Measurements from ENCODE around the gene DSP. TPM values are rescaled to one million over a fixed set of nuclear protein-coding genes. Genes with fewer than 3 reads are reported as not detected.

Gene DSP
- total RNA-seq, 1 experiment from 2014 or later: 109 TPM

GRCh38 chr6:7523922-7524321 lies 17.5 kb upstream of the DSP start:
- Histone ChIP-seq H3K27ac (no peak overlapping the region), H3K79me2 (ENCODE audit: low read depth) (no peaks in the 10 kb centered on the region), H3K4me3 (no peak overlapping the region), H3K36me3 (ENCODE audit: low read depth) (no peaks in the 10 kb centered on the region), H3K9me3 (ENCODE audit: insufficient read depth, low read depth) (no peaks in the 10 kb centered on the region), H3K27me3 (ENCODE audit: insufficient read depth, low read depth) (no peaks in the 10 kb centered on the region), H3K4me2 (no peak overlapping the region), H4K20me1 (ENCODE audit: insufficient read depth) (no peaks in the 10 kb centered on the region), H3F3A (ENCODE audit: insufficient read depth, low read depth) (no peaks in the 10 kb centered on the region), H2AFZ (no peak overlapping the region), H3K4me1 (replicated peaks; ENCODE audit: insufficient read depth) (no peaks in the 10 kb centered on the region), H3K9me2 (ENCODE audit: insufficient read depth) (no peaks in the 10 kb centered on the region)
- no TSS peak for BruUV-seq (replicated peaks)
- POLR2A ChIA-PET (ENCODE audit: unreplicated experiment): interaction anchor here (0.6 kb wide), 1 partner anchor 19 kb away, joined by 4 read pairs; no protein-coding TSS in a partner anchor
- intact Hi-C loops (cut with micrococcal nuclease; ENCODE audit: unreplicated experiment): no loop called here
- no peak for TF ChIP-seq EZH2 (IDR thresholded peaks at IDR 0.05; ENCODE audit: low read depth)
- no peak for TF ChIP-seq CTCF (conservative IDR thresholded peaks at IDR 0.05)
- no peak for DNase-seq
- CTCF ChIA-PET: interaction anchor here (0.6 kb wide), 1 partner anchor 10 kb away, joined by 9 read pairs; no protein-coding TSS in a partner anchor

GRCh38 chr6:7526755-7527154 lies 14.7 kb upstream of the DSP start:
- Histone ChIP-seq H3K79me2 (ENCODE audit: low read depth) (no peaks in the 10 kb centered on the region), H3K27me3 (ENCODE audit: insufficient read depth, low read depth) (no peaks in the 10 kb centered on the region), H3K4me1 (replicated peaks; ENCODE audit: insufficient read depth) (peaks cover 3% of the 10 kb centered on the region), H3K4me2 (no peak overlapping the region), H3K27ac (no peak overlapping the region), H2AFZ (no peak overlapping the region), H3K9me3 (ENCODE audit: insufficient read depth, low read depth) (no peaks in the 10 kb centered on the region), H3K4me3 (no peak overlapping the region), H3K36me3 (ENCODE audit: low read depth) (no peaks in the 10 kb centered on the region), H3K9me2 (ENCODE audit: insufficient read depth) (no peaks in the 10 kb centered on the region), H4K20me1 (ENCODE audit: insufficient read depth) (no peaks in the 10 kb centered on the region), H3F3A (ENCODE audit: insufficient read depth, low read depth) (no peaks in the 10 kb centered on the region)
- ChIA-PET POLR2A (ENCODE audit: unreplicated experiment) (no interaction called here), CTCF (no interaction called here)
- intact Hi-C loops (cut with micrococcal nuclease; ENCODE audit: unreplicated experiment): no loop called here
- TF ChIP-seq EZH2 (IDR thresholded peaks at IDR 0.05; ENCODE audit: low read depth): no peak
- no peak for TF ChIP-seq CTCF (conservative IDR thresholded peaks at IDR 0.05)
- no TSS peak for BruUV-seq (replicated peaks)
- DNase-seq: no peak

- H3F3A ChIP-seq (ENCODE audit: insufficient read depth, low read depth): peaks cover 9% of the 10 kb centered on the region; the same call in 1 of the 2 replicates
- BruUV-seq (replicated peaks): no TSS peak
- intact Hi-C loops (cut with micrococcal nuclease; ENCODE audit: unreplicated experiment): no loop called here
- peaks cover 17% of the 10 kb centered on the region for H3K4me1 ChIP-seq (replicated peaks; ENCODE audit: insufficient read depth)
- DNase-seq: no peak
- H4K20me1 ChIP-seq (ENCODE audit: insufficient read depth): no peaks in the 10 kb centered on the region
- no peaks in the 10 kb centered on the region for H3K36me3 ChIP-seq (ENCODE audit: low read depth)
- no peaks in the 10 kb centered on the region for H3K79me2 ChIP-seq (ENCODE audit: low read depth)
- ChIA-PET POLR2A (ENCODE audit: unreplicated experiment) (no interaction called here), CTCF (interaction anchor here (0.6 kb wide), 1 partner anchor 28 kb away, joined by 7 read pairs; no protein-coding TSS in a partner anchor)
- H3K4me3 ChIP-seq: no peak overlapping the region
- no peak overlapping the region for H3K4me2 ChIP-seq
- H3K27ac ChIP-seq: no peak overlapping the region
- H3K27me3 ChIP-seq (ENCODE audit: insufficient read depth, low read depth): no peaks in the 10 kb centered on the region
- H2AFZ ChIP-seq: no peak overlapping the region
- TF ChIP-seq CTCF (conservative IDR thresholded peaks at IDR 0.05): no peak
- no peak for TF ChIP-seq EZH2 (IDR thresholded peaks at IDR 0.05; ENCODE audit: low read depth)
- H3K9me3 ChIP-seq (ENCODE audit: insufficient read depth, low read depth): no peaks in the 10 kb centered on the region
- H3K9me2 ChIP-seq (ENCODE audit: insufficient read depth): no peaks in the 10 kb centered on the region
Measured at GRCh38 chr6:7528565-7528964, 12.9 kb upstream of the DSP start.
